GM18858 (cell line): Measurements from ENCODE around the gene ZNF341.

ENCODE experiments used
- ATAC-seq: cut with Tn5 transposase; IDR thresholded peaks from one replicate; pipeline ENCODE4 v1.9.1; 2021; ENCODE audit not compliant: unreplicated experiment

ZNF341 gene

GRCh38 chr20:33821270-33821836, 89.6 kb downstream of the ZNF341 start:
- no peak for ATAC-seq

DNA sequence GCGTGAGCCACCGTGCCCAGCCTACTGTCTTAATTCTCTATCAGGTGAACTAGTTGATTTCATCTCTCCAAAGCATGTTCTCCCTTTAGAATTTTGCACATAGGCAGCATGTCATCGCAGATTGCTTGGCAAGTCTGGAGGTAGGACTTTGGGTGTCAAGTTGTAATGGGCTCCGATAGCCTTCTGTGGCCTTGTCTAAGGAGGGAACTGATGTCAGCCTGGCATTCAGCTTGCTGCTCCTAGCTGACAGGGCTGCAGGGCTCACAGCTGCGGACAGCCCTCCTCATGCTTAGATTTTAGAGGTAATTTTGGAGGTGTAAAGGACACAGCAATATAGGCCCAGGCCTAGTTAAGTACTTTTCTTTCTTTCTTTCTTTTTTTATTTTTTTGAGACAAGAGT, 90.6 kb downstream of the ZNF341 start:
- no peak for ATAC-seq

DNA sequence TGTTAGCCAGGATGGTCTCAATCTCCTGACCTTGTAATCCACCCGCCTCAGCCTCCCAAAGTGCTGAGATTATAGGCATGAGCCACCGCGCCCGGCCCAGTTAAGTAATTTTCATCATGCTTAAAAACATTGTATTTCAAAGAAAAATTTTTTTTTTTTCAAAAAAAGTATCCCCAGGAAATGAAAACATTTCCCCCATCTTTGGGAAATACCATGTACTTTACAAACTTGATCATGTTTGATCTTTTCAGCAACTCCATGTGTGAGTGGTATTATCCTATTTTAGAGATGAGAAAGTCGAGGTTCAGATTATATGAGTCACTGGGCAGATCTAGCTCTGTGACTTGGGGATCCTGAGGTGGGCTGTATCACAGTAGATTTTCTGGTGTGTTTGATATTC, 91.2 kb downstream of the ZNF341 start:
- ATAC-seq: no peak

DNA sequence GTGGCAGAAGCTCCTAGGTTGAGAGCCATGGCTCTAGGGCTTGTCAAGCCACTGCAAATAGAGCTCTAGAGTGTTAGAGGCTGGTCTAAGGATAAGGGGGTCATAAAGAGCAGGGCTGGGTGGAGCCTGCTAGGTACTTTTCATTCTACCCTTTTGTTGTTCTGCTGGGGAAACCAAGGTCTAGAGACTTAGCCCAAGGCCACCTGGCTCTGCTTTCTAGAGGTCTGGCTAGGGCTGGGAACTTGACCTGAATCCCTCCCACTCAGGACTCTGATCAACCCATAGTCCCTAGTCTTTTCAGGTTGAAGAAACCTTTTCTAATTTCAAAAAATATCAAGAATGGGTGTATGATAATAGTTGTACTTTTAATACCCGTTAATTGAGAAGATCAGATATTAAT, 93.1 kb downstream of the ZNF341 start:
- no peak for ATAC-seq

- ATAC-seq: no peak
Observed at GRCh38 chr20:33825340-33826269, 93.8 kb downstream of the ZNF341 start.

DNA sequence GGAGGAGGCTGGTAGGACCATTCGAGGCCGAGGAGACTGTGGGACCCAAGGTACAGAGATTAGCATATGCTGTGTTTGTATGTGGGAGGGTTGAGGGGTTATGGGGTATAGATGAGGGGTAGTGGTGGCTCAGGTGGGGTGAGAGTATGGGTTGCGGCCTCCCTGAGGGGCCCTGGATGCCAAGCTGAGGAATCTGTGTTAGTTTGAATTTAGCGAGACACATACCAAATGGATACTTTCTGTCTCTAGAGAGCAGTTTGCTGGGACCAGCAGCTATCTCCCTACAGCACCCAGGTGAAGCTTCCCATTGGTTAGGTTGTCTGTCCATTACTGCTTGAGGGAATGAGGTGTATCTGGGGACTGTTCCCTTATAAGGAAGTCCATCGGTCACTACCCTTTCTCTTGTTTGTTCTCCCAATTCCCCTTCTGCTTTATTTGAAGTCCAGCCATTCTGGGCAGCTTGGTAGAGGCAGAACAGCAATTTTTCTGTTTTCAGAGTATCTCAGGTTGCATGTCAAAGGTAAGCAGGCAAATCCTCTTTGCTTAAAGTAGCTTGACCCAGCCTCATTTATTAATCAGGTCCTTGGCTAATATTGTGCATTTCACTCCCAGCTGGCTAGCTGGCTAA, 94.6 kb downstream of the ZNF341 start:
- no peak for ATAC-seq

GRCh38 chr20:33827109-33827508, 95.3 kb downstream of the ZNF341 start:
- ATAC-seq: no peak

GRCh38 chr20:33827634-33828325, 96.0 kb downstream of the ZNF341 start:
- ATAC-seq: no peak

DNA sequence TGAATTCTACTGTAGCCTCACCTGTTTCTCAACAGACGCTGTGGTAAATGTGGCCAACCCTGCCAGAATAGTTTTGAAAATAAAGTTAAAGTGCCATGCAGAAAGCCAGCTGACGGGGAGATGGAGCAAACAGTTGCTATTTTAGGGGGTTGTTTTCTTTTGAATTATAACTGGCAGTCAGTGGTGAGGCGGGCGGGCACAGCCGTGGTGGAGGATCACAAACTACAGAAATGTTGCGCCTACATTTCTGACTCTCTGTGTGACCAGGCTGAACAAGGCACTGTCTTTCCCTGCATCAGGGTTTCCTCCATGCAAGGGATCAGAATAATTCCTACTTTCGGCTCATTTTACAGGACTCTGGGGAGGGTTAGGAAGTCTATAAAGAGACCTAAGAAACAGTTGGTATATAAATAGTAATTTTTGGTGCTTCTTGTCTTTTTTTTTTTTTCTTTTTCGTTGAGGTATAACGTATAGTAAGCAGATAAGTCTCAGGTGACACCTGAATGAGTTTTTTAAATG, 96.6 kb downstream of the ZNF341 start:
- no peak for ATAC-seq

GRCh38 chr20:33828967-33829560, 97.3 kb downstream of the ZNF341 start:
- ATAC-seq: no peak

GRCh38 chr20:33829636-33830035, 97.8 kb downstream of the ZNF341 start:
- no peak for ATAC-seq

- no peak for ATAC-seq
Observed at GRCh38 chr20:33830371-33830770, 98.6 kb downstream of the ZNF341 start.

DNA sequence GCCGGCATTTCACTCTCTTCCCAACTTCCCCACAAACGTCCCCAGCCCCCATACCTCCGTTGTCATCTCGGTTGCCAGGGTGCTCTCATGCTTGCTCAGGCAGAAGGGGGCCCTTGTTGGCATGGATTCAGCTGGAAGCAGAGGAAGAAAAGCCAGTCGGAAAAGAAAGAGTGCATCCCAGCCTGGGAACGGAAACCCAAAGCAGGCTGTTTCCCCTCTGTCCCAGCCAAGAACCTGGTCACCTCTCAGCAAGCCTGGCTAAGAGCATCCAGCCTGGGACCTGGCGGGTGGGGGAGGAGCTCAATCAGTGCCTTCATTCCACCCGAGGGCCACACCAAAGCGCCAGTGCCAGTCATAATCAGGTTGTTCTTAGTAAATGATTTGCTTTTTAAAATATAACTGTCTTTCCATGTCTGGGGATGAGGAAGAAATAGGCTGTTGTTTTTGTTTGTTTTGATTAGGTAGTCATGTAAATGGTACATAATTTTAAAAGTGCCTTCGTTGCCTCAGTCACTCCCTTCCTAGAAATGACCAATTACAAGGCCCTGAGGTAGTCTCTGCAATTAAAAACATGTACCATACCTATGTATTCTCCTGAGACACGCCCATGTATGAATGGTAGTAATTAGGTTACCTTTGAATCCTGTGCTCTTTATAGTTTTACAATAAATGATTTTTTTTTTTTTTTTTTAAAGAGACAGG, 100.5 kb downstream of the ZNF341 start:
- ATAC-seq: no peak

- ATAC-seq: no peak
Observed at GRCh38 chr20:33833333-33833732, 101.5 kb downstream of the ZNF341 start.

- no peak for ATAC-seq
Observed at GRCh38 chr20:33835615-33836172, 103.9 kb downstream of the ZNF341 start.

- ATAC-seq: no peak
Observed at GRCh38 chr20:33836277-33836676, 104.5 kb downstream of the ZNF341 start.

DNA sequence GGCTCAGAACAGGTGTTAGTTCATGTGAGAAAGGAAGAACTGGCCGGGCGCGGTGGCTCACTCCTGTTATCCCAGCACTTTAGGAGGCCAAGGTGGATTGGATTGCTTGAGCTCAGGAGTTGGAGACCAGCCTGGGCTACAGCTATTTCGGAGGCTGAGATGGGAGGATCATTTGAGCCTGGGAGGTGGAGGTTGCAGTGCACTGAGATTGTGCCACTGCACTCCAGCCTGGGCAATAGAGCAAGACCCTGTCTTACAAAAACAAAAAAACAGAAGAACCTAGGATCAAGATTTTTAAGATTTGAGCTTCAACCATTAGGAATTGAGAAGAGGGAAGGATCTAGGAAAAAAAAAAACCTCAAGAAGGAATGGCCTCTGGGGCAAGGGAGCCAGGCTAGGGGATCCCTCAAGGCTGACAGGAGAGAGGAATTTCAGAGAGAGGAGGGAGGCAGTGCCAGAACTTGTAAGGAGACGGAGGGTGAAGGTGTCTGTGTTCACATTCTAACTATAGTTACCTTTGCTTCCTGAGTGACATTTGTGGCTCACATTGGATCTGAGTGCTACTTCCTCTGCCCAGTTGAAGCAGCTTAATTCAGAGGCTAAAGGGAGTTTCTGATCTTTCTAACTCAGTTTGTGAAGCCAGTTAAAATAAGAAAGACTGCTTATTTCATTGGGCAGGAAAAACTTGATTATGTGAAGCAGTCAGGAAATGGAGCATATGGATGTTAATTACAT, 105.5 kb downstream of the ZNF341 start:
- ATAC-seq: no peak

DNA sequence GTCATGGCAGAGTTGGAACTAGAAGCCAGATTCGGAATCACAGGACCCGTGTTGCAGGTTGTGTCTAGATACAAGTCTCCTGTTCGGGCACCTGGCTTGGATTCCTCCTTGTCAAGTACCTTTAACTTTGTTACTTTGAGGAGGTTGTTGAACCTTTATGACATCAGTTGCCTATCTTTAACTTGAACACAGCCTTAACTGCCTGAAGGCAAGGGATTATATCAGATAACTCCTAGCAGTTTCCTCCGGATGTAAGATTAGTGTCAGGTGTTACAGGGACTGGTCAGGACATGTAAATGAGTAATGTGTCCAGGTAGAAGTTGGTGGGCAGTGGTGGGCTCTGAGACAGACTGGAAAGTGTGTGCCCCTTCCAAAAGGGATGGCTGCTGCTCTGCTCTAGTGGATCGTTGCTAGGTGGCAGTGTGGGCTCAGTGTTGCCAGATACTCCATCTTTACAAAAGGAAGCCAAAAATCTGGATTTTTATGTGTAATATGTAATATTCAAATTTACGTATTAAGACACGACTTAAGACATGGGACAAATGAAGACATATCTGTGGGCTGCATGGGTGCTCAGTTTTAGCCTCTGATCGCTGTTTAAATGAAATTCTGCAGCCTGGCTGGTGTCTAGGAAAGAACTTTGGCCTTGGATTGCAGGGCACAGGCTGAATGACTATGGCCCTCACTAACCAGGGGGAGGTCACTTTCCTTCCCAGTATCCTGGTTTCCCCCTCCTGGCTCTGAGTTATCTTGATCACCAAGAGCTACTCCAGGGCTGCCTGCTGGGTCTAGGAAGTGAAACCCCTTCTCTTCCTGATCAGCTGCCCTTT, 106.5 kb downstream of the ZNF341 start:
- ATAC-seq: no peak
